SK-N-DZ (cell line): ENCODE results near the gene TMEM250.

Experiments
- DNase-seq: peaks from one replicate; pipeline ENCODE4 v3.0.0-alpha.2; 2015; ENCODE audit warnings: low spot score

The TMEM250 gene

DNA sequence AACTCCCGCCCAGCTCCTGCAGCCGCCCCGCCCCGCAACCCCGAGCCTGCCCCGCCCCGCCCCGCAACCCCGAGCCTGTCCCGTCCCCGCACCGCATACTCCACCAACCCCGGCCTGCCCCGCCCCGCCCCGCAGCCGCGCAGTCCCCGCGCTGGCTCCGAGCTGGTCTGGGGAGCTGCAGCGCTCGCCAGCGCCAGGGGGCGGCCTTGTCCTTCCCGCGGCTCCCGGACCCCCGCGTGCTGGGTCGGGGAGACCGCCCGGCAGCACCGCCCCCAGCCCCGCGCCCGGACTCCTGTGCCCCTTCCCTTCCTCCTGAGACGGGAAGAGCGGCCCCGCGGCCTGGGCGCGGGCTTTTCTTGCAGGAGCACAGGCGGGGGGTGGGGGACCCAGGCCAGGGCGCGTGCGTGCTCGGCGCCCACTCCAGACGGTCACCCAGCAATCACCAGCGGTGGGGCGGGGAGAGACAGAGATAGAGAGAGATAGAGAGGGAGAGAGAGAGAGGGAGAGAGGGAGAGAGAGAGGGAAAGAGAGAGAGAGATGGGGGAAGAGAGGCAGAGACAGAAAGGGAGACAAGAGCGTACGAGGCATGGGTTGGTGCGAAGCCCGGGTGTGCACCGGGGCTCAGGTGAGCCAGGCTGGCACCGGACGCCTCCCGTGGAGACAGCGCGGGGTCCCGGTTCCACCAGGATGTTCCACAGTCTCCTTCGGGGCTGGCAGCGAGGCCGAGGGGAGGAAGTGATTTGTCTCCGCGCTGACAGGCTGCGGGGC lies 14.7 kb upstream of the TMEM250 start:
- DNase-seq = no peak

DNA sequence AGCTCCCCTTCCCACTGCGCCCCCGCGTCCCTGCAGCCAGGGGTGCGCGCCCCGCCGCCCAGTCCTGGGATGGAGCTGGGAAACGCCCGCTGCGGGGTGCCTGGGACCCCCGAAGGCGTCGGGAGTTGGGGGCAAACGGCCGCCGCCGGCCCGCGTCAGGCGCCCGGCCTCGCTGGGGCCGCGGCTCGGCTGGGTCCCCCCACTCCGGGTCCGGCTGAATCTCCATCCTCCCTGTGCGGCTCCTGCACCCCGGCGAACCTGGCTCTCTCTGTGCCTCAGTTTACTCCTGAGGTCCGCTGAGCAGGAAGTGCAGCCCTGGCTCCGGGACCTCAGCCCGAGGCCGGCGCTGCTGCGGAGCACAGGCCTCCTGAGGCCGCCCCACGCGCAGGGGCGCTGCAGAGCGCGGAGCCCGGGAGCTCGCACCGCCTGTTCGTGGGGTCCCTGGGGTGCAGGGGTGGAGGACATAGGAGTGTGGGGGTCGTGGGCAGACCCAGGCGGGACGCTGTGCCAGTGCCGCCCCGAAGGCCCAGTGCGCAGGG lies 13.9 kb upstream of the TMEM250 start:
- no peak for DNase-seq

DNA sequence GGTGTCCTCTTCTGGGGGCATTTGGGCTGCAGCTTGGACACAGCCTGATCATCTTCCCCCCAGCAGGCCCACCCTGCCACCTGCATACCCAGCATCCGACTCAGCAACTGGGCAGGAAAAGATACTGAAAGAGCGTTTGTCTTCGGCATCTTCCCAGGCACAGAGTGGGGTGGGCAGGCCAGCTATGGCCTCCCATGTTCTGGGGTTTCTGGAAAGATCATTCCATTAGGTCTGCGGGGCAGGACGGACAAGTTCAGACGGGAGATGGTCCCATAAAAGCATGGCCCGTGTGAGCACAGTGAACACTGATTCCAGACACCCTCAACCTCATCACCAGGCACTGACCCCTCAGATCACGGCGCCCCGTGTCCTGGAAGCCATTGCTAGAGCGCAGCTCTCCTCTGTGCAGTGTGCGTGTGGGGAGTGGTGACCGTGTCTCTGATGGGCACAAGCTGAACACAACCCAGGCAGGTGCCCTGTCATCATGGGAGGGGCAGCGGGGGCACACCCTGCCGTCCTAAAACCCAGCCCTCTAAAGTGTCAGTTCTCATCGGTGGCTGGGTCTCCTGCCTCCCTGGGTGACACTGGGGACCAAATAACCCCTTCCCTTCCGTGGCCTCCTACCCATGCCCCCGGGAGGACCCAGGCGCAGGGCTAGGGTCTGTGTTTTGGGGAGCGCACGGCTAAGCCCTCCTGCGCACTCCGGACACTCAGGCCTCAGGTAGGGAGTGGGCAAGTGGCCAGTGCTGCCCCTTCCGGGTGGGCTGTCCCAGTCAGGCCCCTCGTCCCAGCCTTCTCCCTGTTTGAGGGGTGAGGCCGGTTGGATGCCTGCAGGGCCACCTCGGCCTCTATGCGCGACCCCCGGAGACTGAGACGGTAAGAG lies 13.2 kb upstream of the TMEM250 start:
- DNase-seq = no peak

DNA sequence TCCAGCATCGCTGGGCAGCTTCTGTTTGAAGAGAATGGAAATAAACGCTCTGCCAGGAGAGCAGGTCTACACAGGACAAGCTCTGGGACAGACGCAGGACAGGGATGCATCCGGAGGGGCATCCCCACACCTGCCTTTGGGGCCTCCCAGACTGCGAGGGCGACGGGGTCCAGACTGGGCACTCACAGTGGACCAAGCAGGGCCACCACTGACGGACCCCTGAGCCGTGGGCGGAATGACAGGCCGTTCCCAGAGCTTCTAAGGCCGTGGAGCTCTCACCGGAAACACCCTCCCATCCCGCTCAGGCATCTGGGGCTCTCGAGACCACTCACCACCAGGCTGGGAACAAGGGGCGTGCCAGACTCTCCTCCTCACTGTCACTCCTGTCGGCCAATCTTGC lies 10.5 kb upstream of the TMEM250 start:
- DNase-seq = no peak

DNA sequence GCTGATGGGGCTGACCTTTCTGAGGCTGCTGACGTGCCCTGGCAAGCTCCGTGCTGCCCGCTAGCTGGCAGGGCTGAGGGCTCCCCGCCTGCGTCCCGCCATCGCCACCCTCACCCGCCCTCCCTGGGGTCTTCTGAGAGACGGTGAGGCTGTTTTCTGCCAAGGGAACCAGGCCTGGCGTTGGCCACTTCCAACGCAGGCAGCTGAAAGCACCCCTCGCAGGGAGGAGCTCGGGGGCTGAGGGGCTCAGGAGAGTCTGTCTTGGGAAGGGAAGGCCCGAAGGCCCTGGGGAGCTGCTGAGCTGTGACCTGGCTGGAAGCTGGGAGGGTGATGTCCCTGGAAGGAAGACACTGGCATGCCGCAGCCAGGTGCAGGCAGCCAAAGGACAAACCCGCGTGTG lies 9.8 kb upstream of the TMEM250 start:
- DNase-seq = no peak

DNA sequence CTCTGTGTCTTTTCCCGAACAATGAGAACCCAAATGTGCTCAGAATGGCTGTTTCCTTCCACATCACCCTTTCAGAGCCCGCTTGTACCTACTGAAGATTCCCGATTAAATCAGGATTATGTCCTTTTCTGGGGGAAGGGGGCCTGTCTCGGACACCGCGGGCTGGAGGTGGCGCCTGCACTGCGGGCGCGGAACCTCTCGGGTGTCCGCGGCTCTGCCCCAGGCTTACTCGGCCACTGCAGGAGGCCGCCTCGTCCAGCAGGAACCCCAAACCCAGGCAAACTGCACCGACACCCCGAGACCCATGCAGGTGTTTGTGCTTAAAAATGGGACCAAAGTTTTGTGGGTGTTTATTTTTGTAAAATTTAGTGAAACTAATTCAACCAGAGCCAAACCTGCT lies 8.6 kb upstream of the TMEM250 start:
- DNase-seq = no peak

DNA sequence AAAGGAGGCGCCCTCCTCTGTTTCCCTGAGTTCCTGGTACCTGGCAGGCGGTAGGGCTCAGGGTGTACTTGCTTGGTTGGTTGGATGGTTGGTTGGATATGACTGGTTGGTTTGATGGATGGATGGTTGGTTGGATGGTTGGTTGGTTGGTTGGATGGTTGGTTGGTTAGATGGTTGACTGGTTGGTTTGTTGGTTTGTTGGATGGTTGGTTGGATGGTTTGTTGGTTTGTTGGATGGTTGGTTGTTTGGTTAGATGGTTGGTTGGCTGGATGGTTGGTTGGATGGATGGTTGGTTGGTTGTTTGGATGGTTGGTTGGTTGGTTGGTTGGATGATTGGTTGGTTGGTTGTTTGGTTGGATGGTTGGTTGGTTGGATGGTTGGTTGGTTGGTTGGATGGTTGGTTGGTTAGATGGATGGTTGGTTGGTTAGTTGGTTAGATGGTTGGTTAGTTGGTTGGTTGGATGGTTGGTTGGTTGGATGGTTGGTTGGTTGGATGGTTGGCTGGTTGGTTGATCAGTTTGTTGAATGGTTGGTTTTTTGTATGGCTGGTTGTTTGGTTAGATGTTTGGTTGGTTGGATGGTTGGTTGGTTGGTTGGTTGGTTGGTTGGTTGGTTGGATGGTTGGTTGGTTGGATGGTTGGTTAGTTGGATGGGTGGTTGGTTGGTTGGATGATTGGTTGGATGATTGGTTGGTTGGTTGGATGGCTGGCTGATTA lies 6.5 kb upstream of the TMEM250 start:
- DNase-seq = no peak

DNA sequence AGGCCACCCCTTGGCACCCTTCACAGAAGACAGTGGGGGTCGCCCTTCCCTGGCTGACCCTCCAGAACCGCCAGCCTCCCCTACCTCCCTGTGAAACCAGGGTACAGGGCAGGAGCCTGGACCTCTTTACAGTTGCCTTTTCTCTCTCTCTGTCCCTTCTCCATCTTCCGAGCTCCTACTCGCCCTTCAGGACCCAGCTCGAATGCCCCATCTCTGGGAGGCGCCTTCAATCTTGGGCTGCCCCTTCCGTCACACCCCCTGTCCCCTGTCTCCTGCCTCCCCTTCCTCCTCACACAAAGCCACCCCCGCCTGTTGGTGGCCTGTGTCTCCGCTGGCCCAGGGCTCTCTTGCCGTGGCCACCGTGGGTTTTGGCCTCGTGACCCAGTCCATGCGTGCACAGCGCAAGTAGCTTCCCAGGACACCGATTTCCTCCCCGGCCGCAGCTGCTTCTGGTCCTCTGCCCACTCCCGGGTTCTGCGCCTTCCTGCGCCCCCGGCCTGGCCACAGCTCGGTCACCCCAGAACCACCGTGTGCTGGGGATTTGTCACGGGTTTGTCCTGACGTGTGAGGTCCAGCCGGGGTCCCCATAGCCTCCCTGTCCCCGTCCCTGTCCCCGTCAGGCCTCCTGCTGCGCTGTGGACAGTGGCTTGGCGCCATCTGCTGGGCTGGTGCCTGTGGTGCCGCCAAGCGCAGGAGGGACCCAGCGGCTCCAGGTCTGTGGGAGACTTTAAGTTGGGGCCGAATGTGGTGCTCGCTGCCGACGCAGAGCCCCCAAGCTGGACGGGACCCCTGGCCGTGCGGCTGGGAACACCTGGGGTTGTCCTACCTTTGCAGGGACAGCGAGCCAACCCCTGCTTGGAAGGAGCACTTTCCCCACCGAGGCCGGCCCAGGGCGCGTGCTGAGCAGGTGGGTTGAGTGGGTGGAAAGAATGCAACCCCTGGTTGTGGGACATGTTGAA lies 4.0 kb upstream of the TMEM250 start:
- DNase-seq = peak; percentile 62

DNA sequence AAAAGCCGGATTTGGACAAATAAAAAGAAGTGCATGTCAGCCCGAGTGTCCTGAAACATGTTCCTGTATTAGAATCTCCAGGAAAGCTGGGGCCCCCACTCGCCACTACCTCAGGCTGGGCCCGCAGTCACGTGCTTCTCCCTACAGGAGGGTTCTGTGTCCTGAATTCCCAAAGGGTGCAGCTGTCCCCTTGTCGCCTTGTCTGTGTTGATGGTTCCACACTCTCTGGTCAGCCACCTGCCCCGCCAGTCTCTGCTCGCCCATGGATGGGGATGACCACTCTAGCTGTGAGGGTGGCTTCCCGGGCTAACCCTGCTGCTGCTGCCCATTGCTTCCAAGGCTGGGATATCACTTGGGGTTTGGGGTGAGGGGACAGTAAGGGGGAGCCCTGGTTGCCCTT lies 3.1 kb upstream of the TMEM250 start:
- DNase-seq = no peak

DNA sequence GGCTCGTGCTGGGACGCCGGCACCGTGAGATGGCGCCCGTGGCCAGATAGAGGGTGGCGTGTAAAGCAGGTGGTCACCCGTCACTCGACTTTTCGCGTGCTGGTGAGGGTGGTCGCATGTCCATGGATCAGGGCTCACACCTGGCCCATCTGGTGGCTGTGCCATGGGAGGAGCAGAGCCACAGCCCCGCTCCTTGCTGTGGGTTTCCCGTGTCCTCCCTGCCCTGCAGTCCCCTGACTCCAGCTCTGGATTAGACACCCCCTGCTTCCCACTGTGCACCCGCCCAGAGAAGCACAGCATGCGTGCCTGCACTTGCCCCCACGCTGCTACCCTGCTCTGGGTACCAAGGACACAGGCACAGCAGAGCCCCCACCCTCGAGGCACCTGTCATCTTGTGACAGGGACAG lies 1.8 kb upstream of the TMEM250 start:
- DNase-seq = no peak

DNA sequence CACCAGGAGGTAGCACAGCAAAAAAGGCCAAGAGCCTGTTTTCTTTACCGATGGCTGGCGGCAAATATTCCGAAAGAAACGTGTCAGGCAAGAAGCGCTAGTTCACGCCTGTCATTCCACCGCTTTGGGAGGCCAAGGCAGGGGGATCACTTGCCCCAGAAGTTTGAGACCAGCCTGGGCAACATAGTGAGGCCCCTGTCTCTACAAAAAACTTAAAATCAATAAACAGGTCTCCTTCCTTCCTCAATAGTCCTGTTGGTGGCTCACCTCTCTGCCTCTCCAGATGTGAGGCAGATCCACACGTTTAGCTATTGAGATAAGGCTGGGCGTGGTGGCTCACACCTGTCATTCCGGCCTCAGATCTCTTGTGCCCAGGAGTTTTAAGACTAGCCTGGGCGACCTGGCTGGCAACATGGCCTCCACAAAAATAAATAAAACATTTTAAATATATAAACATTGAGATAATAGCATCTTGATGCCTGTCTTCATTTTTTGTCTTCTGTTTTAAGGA lies 1.3 kb upstream of the TMEM250 start:
- DNase-seq = no peak

DNA sequence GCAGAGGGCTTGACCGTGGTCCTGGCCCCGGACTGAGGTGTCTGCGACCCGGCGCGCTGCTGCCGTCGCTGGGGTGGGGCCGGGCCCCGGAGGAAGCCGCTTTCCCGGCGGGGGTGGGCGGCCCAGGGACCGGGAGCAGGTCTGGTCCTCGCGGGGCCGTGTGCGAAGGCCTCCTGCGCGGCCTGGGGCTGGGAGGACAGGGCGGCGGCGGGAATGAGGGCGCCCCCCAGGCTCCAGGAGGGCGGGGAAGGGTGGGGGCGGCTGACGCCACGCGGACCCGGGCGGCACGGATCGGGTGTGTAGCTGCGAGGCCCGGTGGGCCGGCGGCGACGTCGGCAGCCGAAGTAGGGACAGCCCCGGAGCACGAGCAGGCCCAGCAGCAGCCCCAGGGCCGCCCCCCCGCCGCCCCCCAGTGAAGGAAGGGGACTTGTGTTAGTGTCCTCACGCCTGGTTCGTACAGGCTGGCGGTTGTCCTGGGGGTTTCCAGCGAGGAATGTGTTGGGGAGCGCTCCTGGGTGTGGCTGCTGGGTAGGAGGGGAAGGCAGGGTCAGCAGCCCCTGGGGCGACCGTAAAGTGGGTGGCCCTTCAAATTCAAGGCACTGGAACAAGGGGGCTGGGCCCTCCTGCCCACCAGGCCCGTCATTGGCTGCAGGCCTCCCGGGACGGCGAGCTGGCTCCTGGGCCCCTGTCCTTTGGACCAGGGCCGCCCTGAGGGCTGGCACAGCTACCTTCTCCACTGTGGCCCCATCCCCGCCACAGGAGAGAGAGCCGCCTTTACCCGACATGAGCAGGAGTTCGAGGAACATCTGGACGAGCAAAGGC lies 597 bp upstream of the TMEM250 start:
- DNase-seq = peak; percentile 48

DNA sequence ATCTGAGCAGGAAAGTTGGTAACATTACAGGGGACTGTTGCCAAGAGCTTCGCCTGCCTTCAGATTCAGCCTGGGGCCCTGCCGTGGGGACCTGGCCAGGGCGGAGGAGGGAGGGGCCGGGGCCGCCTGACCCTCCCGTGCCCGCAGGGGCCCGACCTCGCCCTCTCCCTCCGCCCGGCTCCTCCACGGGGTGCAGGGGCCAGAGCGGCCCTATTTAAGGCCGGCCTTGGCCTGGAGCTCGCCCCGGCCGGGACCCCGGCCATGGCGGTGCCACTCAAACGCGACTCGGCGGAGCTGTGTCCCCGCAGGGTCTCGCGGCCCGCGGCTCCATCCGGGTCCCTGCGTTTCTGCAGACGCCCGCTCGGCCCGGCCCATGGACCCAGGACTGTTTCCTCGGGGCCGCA lies 757 bp downstream of the TMEM250 start:
- DNase-seq = no peak

DNA sequence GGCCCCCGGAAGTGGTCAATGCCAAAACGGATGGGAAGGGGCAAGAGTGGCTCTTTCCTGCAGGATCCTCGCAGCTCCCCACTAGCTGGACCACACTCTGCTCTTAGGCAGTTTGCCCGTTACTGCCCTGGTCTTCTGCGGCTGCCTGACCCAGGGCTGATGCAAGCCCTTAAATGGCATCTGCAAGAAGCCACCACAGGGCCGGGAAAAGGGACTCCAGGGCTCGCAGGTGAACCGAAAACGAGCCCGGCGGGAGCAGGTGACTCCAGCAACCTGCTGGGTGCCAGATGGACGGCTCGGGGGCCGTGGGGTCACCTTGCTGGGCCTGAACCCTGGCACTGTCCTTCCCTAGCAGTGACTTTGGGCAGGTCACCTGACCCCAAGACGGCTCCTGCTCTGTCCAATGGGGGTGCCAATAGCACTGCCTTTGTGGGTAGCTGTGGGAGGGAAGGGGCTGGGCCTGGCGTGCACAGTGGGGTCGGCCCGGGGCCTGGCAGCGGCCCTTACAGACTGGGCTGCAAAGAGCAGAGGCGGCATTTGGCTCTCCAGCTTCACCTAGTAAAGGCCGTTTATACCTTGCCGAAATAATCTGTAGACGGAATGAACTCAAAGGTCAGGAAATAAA lies 1.3 kb downstream of the TMEM250 start:
- no peak for DNase-seq

DNA sequence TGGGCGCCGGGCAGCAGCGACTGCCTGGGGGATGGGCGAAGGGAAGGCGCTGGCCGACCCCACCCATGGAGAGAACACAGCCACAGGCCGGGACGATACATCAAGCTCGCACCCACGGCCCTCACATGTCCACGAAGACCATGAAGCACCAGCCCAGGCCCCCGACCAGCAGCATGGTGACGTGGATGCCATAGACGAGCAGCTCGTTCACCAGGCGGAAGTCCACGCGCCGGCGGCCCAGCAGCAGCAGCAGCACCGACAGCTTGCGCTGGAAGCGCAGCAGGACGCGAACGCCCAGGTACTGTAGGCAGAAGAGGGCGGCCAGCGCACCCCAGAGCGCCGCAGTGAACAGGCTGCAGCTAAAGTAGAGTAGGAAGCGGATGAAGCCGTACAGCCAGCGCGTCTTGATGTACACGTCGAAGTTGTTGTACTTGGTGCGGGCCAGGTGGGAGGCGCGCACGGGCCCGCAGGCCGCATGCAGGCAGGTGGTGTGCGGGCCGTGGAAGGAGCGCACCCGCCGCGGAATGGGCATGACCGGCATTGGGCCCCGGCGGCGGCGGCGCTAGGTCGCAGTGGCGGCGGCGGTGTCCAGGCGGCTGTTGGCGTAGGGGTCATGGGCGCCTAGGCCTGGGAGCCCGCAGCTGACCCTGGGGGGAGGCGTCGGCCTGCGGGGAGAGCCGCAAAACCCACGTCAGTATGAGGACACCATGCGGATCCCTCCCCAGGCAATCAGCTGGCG lies 2.1 kb downstream of the TMEM250 start:
- no peak for DNase-seq

DNA sequence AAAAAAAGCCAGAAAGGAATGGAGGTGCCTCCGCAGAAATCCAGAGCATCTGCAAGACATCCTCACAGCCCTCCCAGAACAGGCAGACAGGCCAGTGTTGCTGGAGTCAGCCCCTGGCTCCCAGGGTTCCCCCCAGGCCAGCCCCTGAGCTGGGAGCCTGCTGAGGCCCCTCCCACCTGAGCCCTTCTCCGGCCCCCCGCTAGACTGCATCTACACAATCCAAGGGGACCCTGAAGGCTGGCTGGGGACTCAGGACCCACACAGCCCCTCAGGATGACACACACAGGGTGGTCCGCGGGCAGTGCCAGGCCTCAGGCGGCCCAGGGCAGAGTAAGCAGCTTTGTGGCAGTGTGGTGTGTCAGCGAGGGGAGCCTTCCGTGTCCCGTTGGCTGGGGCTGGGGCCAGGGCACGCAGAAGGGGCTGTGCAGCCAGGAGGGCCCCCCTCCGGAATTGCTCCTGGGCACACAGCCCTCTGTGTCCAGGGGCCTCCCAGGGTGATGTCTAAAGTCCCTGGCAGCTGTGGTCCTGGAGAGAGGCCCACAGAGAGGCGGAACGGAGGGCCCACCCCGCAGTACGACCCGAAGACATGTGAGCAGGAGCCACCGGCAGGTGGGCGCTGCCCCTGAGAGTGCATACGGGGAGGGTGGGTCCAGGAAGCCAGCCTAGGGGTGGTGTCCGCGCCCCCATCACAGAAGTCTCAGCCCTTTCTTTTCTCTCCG lies 2.9 kb downstream of the TMEM250 start:
- DNase-seq = no peak

DNA sequence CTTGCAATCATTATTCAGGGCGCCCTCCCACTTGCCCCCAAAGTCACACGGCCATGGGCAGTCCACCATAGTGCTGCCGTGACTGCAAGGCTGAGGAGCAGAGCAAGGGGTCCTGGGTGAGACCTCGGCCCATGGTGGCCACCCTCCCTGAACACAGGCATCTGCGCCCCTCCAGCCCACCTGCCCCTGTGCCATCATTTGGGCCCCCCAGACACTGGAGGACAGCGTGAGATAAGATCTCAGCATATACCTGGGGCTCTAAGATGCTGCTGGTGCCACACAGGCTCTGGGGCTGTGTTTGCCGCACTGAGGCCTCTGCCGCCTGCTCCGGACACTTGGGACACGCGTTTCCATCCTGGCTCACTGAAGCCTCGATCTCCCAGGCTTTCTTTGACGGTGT lies 3.5 kb downstream of the TMEM250 start:
- DNase-seq = no peak

DNA sequence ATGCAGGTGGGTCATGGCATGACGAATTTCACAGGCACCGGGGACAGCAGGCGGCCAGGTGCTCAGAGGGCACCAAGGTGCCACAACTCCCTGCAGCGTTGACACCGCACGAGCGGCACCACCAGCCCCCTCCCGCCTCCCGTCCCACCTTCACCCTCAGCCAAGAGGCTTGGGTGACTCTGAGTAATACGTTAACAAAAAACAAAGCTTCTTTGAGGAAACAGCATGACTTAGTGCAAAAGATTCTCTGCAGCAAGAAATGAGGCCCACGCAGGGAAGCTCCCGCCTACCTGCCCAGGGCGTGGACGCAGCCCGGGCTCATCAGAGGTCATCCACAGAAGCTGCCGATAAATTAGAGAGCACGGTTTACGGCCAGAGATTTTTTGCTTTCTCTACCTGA lies 4.1 kb downstream of the TMEM250 start:
- no peak for DNase-seq
